Measurements from ENCODE around the gene NCOA1. TPM values are rescaled to one million over a fixed set of nuclear protein-coding genes. Genes with fewer than 3 reads are reported as not detected.

NCOA1 gene
- total RNA-seq, 1 donor from 2014 or later = 75.1 TPM

DNA sequence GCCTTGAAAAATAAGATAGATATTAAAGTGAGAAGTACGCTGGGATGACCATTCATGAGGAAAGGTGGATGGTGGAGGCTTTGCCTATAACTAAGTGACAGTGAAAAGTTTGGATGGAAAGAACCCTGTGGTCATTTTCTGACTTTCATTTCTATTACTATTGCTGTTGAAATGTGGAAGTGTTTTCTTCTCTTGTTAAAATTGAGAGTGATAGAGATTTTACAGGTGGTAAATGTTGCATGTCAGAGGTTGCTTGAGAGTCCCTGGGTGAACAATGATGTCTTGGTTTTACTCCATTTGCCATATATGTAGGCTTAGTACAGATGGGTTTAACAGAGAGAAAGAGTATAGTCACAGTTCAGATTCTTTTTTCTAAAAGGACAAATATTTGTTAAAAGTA lies 18.4 kb downstream of the NCOA1 start:
- H3K9me3 Mint-ChIP-seq (ENCODE audit: unreplicated experiment) = no peaks in the 10 kb centered on the region
- no peak overlapping the region for H3K4me3 Mint-ChIP-seq (ENCODE audit: unreplicated experiment)
- no peaks in the 10 kb centered on the region for H3K36me3 Mint-ChIP-seq (ENCODE audit: unreplicated experiment)
- TF ChIP-seq, protein P1, sequence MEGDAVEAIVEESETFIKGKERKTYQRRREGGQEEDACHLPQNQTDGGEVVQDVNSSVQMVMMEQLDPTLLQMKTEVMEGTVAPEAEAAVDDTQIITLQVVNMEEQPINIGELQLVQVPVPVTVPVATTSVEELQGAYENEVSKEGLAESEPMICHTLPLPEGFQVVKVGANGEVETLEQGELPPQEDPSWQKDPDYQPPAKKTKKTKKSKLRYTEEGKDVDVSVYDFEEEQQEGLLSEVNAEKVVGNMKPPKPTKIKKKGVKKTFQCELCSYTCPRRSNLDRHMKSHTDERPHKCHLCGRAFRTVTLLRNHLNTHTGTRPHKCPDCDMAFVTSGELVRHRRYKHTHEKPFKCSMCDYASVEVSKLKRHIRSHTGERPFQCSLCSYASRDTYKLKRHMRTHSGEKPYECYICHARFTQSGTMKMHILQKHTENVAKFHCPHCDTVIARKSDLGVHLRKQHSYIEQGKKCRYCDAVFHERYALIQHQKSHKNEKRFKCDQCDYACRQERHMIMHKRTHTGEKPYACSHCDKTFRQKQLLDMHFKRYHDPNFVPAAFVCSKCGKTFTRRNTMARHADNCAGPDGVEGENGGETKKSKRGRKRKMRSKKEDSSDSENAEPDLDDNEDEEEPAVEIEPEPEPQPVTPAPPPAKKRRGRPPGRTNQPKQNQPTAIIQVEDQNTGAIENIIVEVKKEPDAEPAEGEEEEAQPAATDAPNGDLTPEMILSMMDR (IDR thresholded peaks at IDR 0.05; ENCODE audit: partially characterized antibody, unreplicated experiment) = no peak
- H3K27ac Mint-ChIP-seq (ENCODE audit: unreplicated experiment) = no peak overlapping the region
- H3K27me3 Mint-ChIP-seq (ENCODE audit: unreplicated experiment) = no peaks in the 10 kb centered on the region
- DNase-seq = no peak
- peaks cover 28% of the 10 kb centered on the region for H3K4me1 Mint-ChIP-seq (ENCODE audit: low read depth, unreplicated experiment)

DNA sequence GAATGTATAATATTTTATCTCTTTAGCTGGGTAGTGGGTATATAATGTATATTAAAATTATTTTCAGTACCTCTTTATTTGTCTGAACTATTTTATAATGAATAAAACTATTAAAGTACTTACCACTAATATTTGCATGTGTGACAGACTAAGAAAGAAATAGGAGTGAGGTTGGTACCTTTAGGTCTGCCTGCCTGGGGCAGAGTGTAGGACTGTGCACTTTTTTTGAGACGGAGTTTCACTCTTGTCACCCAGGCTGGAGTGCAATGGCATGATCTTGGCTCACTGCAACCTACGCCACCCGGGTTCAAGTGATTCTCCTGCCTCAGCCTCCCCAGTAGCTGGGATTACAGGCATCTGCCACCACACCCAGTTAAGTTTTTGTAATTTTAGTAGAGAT lies 18.8 kb downstream of the NCOA1 start:
- Mint-ChIP-seq H3K27me3 (ENCODE audit: unreplicated experiment) (no peaks in the 10 kb centered on the region), H3K9me3 (ENCODE audit: unreplicated experiment) (no peaks in the 10 kb centered on the region), H3K4me1 (ENCODE audit: low read depth, unreplicated experiment) (peaks cover 28% of the 10 kb centered on the region), H3K36me3 (ENCODE audit: unreplicated experiment) (no peaks in the 10 kb centered on the region), H3K27ac (ENCODE audit: unreplicated experiment) (no peak overlapping the region), H3K4me3 (ENCODE audit: unreplicated experiment) (no peak overlapping the region)
- no peak for DNase-seq
- TF ChIP-seq, protein P1 (IDR thresholded peaks at IDR 0.05; ENCODE audit: partially characterized antibody, unreplicated experiment) = no peak

DNA sequence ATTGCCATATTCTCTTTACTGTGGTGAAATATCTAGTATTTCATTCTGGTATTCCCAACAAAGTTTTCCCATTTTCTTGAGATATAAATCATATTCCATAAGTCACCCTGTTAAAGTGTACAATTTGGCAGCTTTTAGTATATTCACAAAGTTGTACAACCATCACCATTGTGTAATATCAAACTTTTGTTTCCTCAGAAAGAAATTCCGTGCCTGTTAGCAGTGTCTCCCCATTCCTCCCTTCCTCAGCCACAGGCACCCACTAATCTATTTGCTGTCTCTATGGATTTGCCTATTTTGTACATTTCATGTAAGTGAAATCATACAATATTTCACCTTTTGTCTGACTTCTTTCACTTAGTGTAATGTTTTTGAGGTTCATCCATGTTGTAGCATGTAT lies 19.7 kb downstream of the NCOA1 start:
- DNase-seq = no peak
- TF ChIP-seq, protein P1 (IDR thresholded peaks at IDR 0.05; ENCODE audit: partially characterized antibody, unreplicated experiment) = no peak
- H3K4me1 Mint-ChIP-seq (ENCODE audit: low read depth, unreplicated experiment) = peaks cover 25% of the 10 kb centered on the region
- H3K27me3 Mint-ChIP-seq (ENCODE audit: unreplicated experiment) = no peaks in the 10 kb centered on the region
- no peaks in the 10 kb centered on the region for H3K36me3 Mint-ChIP-seq (ENCODE audit: unreplicated experiment)
- H3K4me3 Mint-ChIP-seq (ENCODE audit: unreplicated experiment) = no peak overlapping the region
- no peaks in the 10 kb centered on the region for H3K9me3 Mint-ChIP-seq (ENCODE audit: unreplicated experiment)
- no peak overlapping the region for H3K27ac Mint-ChIP-seq (ENCODE audit: unreplicated experiment)

DNA sequence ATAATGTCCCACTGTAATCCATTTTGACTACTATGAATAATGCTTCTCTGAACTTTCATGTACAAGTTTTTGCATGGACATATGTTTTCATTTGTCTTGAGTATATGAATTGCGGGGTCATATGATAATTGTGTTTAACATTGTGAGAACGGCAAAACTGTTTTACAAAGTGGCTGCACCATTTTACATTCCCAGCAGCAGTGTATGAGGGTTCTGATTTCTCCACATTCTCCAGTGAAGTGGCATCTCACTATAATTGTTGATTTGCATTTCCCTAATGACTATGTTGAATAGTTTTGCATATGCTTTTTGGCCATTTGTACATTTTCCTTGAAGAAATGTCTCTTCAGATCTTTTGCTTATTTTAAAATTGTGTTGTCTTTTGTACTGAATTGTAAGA lies 20.1 kb downstream of the NCOA1 start:
- H3K36me3 Mint-ChIP-seq (ENCODE audit: unreplicated experiment) = no peaks in the 10 kb centered on the region
- no peak overlapping the region for H3K4me3 Mint-ChIP-seq (ENCODE audit: unreplicated experiment)
- no peak for DNase-seq
- no peaks in the 10 kb centered on the region for H3K27me3 Mint-ChIP-seq (ENCODE audit: unreplicated experiment)
- no peak overlapping the region for H3K27ac Mint-ChIP-seq (ENCODE audit: unreplicated experiment)
- no peaks in the 10 kb centered on the region for H3K9me3 Mint-ChIP-seq (ENCODE audit: unreplicated experiment)
- TF ChIP-seq, protein P1 (IDR thresholded peaks at IDR 0.05; ENCODE audit: partially characterized antibody, unreplicated experiment) = no peak
- H3K4me1 Mint-ChIP-seq (ENCODE audit: low read depth, unreplicated experiment) = peaks cover 25% of the 10 kb centered on the region

DNA sequence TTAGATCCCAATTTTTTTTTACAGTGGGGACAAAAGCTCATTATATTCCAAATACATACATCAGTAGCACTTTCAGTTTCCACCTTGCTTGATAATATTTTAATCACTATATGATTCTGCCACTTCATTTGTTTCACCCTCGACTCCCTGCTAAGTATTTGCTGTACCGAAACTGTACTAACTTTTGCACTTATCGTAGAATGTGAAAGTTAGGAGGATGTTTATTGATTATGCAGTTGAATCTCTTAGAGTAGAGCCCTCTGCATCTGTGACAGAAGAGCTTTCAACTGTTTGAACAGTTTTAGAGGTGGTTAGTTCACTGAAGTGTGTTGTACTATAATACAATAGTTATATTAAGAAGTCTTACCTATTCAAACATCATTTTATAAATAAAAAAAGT lies 20.8 kb downstream of the NCOA1 start:
- Mint-ChIP-seq H3K4me1 (ENCODE audit: low read depth, unreplicated experiment) (peaks cover 26% of the 10 kb centered on the region), H3K9me3 (ENCODE audit: unreplicated experiment) (no peaks in the 10 kb centered on the region), H3K36me3 (ENCODE audit: unreplicated experiment) (no peaks in the 10 kb centered on the region), H3K27me3 (ENCODE audit: unreplicated experiment) (no peaks in the 10 kb centered on the region), H3K27ac (ENCODE audit: unreplicated experiment) (no peak overlapping the region), H3K4me3 (ENCODE audit: unreplicated experiment) (no peak overlapping the region)
- no peak for DNase-seq
- TF ChIP-seq, protein P1 (IDR thresholded peaks at IDR 0.05; ENCODE audit: partially characterized antibody, unreplicated experiment) = no peak
